SK-N-MC (cell line): Measurements from ENCODE around the gene TMEM273.

ENCODE experiments used
- EZH2 ChIP-seq: fragments of 200-600 bp; sonication (generic); IDR thresholded peaks from one replicate; pipeline ENCODE4 v1.6.1; 2017; ENCODE audit warnings: antibody characterized with exemption
- FOXP2 ChIP-seq: optimal IDR thresholded peaks from 2 replicates; pipeline ENCODE3; 2011; ENCODE audit warnings: mild to moderate bottlenecking, moderate library complexity; ENCODE audit not compliant: insufficient read depth; ENCODE audit errors: extremely low read length, control extremely low read depth
- POLR2AphosphoS5 ChIP-seq: IDR thresholded peaks from 2 replicates; pipeline ENCODE4 v1.6.1; 2012; ENCODE audit warnings: mild to moderate bottlenecking, low read depth, low read length, borderline replicate concordance

DNA sequence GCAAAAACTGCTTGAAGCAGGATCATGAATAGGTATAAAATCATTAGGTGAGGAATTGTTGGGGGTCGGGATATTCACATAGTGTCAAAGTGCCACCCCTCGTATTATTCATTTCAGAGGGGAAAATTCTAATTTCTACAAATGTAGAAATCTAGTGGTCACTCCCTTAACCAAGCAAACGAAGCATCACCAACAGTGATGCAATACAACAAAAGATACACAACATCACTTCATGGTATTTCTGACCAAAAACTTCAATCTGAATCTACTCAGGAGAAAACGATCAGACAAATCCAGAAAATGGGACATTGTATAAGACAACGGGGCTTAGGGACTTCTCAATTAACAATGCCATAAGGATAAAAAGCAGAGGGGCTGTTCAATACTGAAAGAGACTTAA is 28.1 kb downstream of the TMEM273 start:
- TF ChIP-seq POLR2AphosphoS5 (no peak), EZH2 (no peak), FOXP2 (no peak)
